Thyroid gland (tissue), 4 donors: ENCODE data around the gene CDC42EP1. TPM values are rescaled to one million over a fixed set of nuclear protein-coding genes. Genes with fewer than 3 reads are reported as not detected.
A peak's percentile ranks its signal among the peaks of the same experiment; 100 is the strongest.
"Not testable (repeated sequence)": the region's sequence is repeated elsewhere in the genome, so short reads cannot be mapped to it uniquely, and the experiment has no call there.

Source experiments
- DNase-seq, 2 donors: peaks; one replicate each; pipeline ENCODE4 v3.0.0-alpha.2; 2019
- H3K27ac ChIP-seq, 3 donors: fragments of 200-600 bp; sonication (generic); 1 replicate in 2 of 3; 2 replicates in 1 of 3; pipeline ENCODE4 v1.5.1; 2016 to 2019; ENCODE audit warnings: mild to moderate bottlenecking in 1 of 3, moderate library complexity in 1 of 3
- H3K27me3 ChIP-seq: fragments of 200-600 bp; sonication (generic); one replicate; pipeline ENCODE4 v1.5.1; 2019
- H3K36me3 ChIP-seq, 2 donors: fragments of 200-600 bp; sonication (generic); one replicate each; pipeline ENCODE4 v1.5.1; 2016 to 2019
- H3K4me1 ChIP-seq, 2 donors: fragments of 200-600 bp; sonication (generic); one replicate each; pipeline ENCODE4 v1.5.1; 2017 to 2019
- H3K4me3 ChIP-seq, 3 donors: fragments of 200-600 bp; sonication (generic); replicated peaks in 1 of 3; 1 replicate in 2 of 3; 2 replicates in 1 of 3; pipeline ENCODE4 v1.5.1; 2016; ENCODE audit warnings: mild to moderate bottlenecking in 1 of 3
- H3K9me3 ChIP-seq: fragments of 200-600 bp; sonication (generic); one replicate; pipeline ENCODE4 v1.5.1; 2017
- CTCF ChIP-seq, 6 experiments: fragments of 200-600 bp in 3 of 6; fragments of 450-650 bp in 3 of 6; sonication (generic) in 3 of 6; IDR thresholded peaks; one replicate each; pipeline ENCODE4 v1.5.1; 2016 to 2019; ENCODE audit warnings: antibody characterized with exemption in 6 of 6, mild to moderate bottlenecking in 2 of 6, inconsistent platforms in 1 of 6, moderate library complexity in 1 of 6
- POLR2A ChIP-seq, 2 donors: fragments of 450-650 bp; IDR thresholded peaks; one replicate each; pipeline ENCODE4 v1.6.1; 2017; ENCODE audit warnings: antibody characterized with exemption in 2 of 2, mild to moderate bottlenecking in 2 of 2, moderate library complexity in 1 of 2
- WGBS, 2 donors: methylation state at CpG; one replicate each; pipeline ENCODE4 v1.1.5; 2017; 5-methylcytosine and 5-hydroxymethylcytosine counted together
- intact Hi-C: fragments of 100-400 bp; cut with DNase I; formaldehyde crosslinking; loops from one replicate; pipeline ENCODE4 v1.15.1; 2023
- total RNA-seq, 4 donors: library from RNA; depleted of rRNA; stranded (reverse); fragments of >200 nt; gene quantifications; one replicate each; pipeline ENCODE4 v1.2.3, GENCODE V29; 2016

Gene CDC42EP1
- total RNA-seq, 4 donors from 2014 or later: 15.7 to 23.3 (median 18.3) TPM

- WGBS, 2 donors: 91 to 96% methylated on average over 3 to 5 of the region's 5 CpGs
- no peak overlapping the region for H3K4me3 ChIP-seq
- no peaks in the 10 kb centered on the region for H3K27me3 ChIP-seq
- no peak for TF ChIP-seq POLR2A (IDR thresholded peaks at IDR 0.05)
- no peak for TF ChIP-seq CTCF (IDR thresholded peaks at IDR 0.05)
- H3K27ac ChIP-seq: no peak overlapping the region
- no peaks in the 10 kb centered on the region for H3K9me3 ChIP-seq
- peaks cover 0 to 3% of the 10 kb centered on the region in 2 donors for H3K4me1 ChIP-seq
- no peak for DNase-seq
- intact Hi-C loops: no loop called here
- no peaks in the 10 kb centered on the region for H3K36me3 ChIP-seq
Observed at GRCh38 chr22:37578002-37578401, 17.7 kb downstream of the CDC42EP1 start.

GRCh38 chr22:37581504-37581903 lies 21.2 kb downstream of the CDC42EP1 start:
- intact Hi-C loops: no loop called here
- TF ChIP-seq CTCF (IDR thresholded peaks at IDR 0.05): no peak
- TF ChIP-seq POLR2A (IDR thresholded peaks at IDR 0.05): no peak
- Histone ChIP-seq H3K27ac (no peak overlapping the region), H3K9me3 (no peaks in the 10 kb centered on the region), H3K27me3 (no peaks in the 10 kb centered on the region), H3K36me3 (no peaks in the 10 kb centered on the region), H3K4me1 (peaks cover 0 to 3% of the 10 kb centered on the region in 2 donors), H3K4me3 (no peak overlapping the region)
- WGBS, 2 donors: 46 to 66% methylated on average over 9 of the region's 9 CpGs
- DNase-seq: no peak

- peaks cover 0 to 3% of the 10 kb centered on the region in 2 donors for H3K4me1 ChIP-seq
- intact Hi-C loops: no loop called here
- no peak overlapping the region for H3K4me3 ChIP-seq
- no peak overlapping the region for H3K27ac ChIP-seq
- DNase-seq: no peak
- no peaks in the 10 kb centered on the region for H3K27me3 ChIP-seq
- WGBS, 2 donors: 84 to 95% methylated on average over 4 of the region's 4 CpGs
- no peak for TF ChIP-seq CTCF (IDR thresholded peaks at IDR 0.05)
- no peak for TF ChIP-seq POLR2A (IDR thresholded peaks at IDR 0.05)
- H3K9me3 ChIP-seq: no peaks in the 10 kb centered on the region
- H3K36me3 ChIP-seq: no peaks in the 10 kb centered on the region
Observed at GRCh38 chr22:37582526-37582925, 22.2 kb downstream of the CDC42EP1 start.

GRCh38 chr22:37588546-37589215 lies 28.4 kb downstream of the CDC42EP1 start:
- DNase-seq: peak; percentile 48 to 87
- intact Hi-C loops: no loop called here
- no peaks in the 10 kb centered on the region for H3K9me3 ChIP-seq
- H3K36me3 ChIP-seq: no peaks in the 10 kb centered on the region
- H3K27me3 ChIP-seq: no peaks in the 10 kb centered on the region
- TF ChIP-seq POLR2A (IDR thresholded peaks at IDR 0.05): no peak
- TF ChIP-seq CTCF (IDR thresholded peaks at IDR 0.05): no peak
- H3K4me3 ChIP-seq: no peak overlapping the region
- H3K27ac ChIP-seq: peak overlapping the region in 2 of 3 donors; percentile 2 to 38
- WGBS, 2 donors: 47 to 52% methylated on average over 7 to 11 of the region's 11 CpGs
- H3K4me1 ChIP-seq: peaks cover 5 to 19% of the 10 kb centered on the region in 2 donors

GRCh38 chr22:37589636-37590035 lies 29.4 kb downstream of the CDC42EP1 start:
- intact Hi-C loops: loop anchor here (10.0 kb wide), 2 partner anchors 45 to 275 kb away; no protein-coding TSS in a partner anchor
- H3K4me1 ChIP-seq: peaks cover 5 to 19% of the 10 kb centered on the region in 2 donors
- no peak for DNase-seq
- WGBS, 2 donors: 90% methylated on average over 5 of the region's 5 CpGs
- no peaks in the 10 kb centered on the region for H3K9me3 ChIP-seq
- no peak overlapping the region for H3K27ac ChIP-seq
- H3K27me3 ChIP-seq: no peaks in the 10 kb centered on the region
- H3K36me3 ChIP-seq: no peaks in the 10 kb centered on the region
- TF ChIP-seq POLR2A (IDR thresholded peaks at IDR 0.05) (no peak), CTCF (IDR thresholded peaks at IDR 0.05) (no peak)
- H3K4me3 ChIP-seq: no peak overlapping the region

GRCh38 chr22:37591081-37591480 lies 30.8 kb downstream of the CDC42EP1 start:
- DNase-seq, H3K4me3 ChIP-seq, H3K36me3 ChIP-seq, H3K27me3 ChIP-seq, H3K9me3 ChIP-seq, H3K27ac ChIP-seq: not testable (repeated sequence)
- intact Hi-C loops: loop anchor here (10.0 kb wide), 2 partner anchors 46 to 276 kb away; no protein-coding TSS in a partner anchor
- peaks cover 5 to 19% of the 10 kb centered on the region in 2 donors for H3K4me1 ChIP-seq
- 92 to 95% methylated on average over 6 of the region's 6 CpGs for WGBS, 2 donors
